Activated naive CD4-positive, alpha-beta T cell treated with anti-CD3 and anti-CD28 coated beads, Interleukin-2, amount 10 ng/mL, durations not matched to agents 7 days and 5 days (primary cell): ENCODE data around the gene NCLN.
"Not testable (repeated sequence)": the region's sequence is repeated elsewhere in the genome, so short reads cannot be mapped to it uniquely, and the experiment has no call there.

Experiments
- CTCF ChIA-PET: fragments of 350-600 bp; sonication (Branson Sonifier 250); formaldehyde crosslinking; loops from one replicate; lab custom pipeline; 2021; ENCODE audit warnings: antibody characterized with exemption; lab: Charles Lee
- DNase-seq: peaks from one replicate; pipeline ENCODE4 v3.0.0-alpha.2; 2020
- H3K27ac Mint-ChIP-seq: one replicate; pipeline ENCODE4 v1.8.0; 2021; ENCODE audit warnings: mild to moderate bottlenecking, moderate library complexity, mixed read lengths
- H3K27me3 Mint-ChIP-seq: one replicate; pipeline ENCODE4 v1.8.0; 2021; ENCODE audit warnings: mild to moderate bottlenecking, mixed read lengths
- H3K36me3 Mint-ChIP-seq: one replicate; pipeline ENCODE4 v1.8.0; 2021; ENCODE audit warnings: mixed read lengths
- H3K4me1 Mint-ChIP-seq: one replicate; pipeline ENCODE4 v1.8.0; 2021; ENCODE audit warnings: mixed read lengths
- H3K4me3 Mint-ChIP-seq: one replicate; pipeline ENCODE4 v1.8.0; 2021; ENCODE audit warnings: mild to moderate bottlenecking, moderate library complexity, mixed read lengths
- H3K9me3 Mint-ChIP-seq: one replicate; pipeline ENCODE4 v1.8.0; 2021; ENCODE audit warnings: mixed read lengths

Gene NCLN

DNA sequence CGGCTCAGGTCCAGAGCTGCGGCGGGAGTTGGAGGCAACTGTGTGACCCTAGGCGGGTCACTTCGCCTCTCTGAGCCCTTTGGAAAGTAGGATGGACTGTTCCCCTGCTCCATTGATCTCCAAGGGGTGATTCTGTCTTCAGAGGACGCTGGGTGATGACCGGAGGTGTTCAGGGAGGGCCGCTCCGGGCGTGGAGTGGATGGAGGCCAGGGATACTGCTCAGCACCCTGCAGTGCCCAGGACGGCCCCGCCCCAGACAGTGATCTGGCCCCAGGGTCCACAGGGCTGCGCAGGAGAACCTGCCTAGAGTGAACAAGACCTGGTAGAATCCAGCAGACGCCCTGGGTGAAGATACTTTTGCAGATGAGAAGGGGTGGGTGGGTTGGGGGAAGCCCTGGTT lies 7.0 kb downstream of the NCLN start:
- no peak for DNase-seq
- Mint-ChIP-seq H3K27me3 (no peaks in the 10 kb centered on the region), H3K36me3 (peaks cover 24% of the 10 kb centered on the region), H3K4me1 (peaks cover 21% of the 10 kb centered on the region), H3K9me3 (no peaks in the 10 kb centered on the region), H3K4me3 (no peak overlapping the region), H3K27ac (no peak overlapping the region)
- CTCF ChIA-PET: no interaction called here

DNA sequence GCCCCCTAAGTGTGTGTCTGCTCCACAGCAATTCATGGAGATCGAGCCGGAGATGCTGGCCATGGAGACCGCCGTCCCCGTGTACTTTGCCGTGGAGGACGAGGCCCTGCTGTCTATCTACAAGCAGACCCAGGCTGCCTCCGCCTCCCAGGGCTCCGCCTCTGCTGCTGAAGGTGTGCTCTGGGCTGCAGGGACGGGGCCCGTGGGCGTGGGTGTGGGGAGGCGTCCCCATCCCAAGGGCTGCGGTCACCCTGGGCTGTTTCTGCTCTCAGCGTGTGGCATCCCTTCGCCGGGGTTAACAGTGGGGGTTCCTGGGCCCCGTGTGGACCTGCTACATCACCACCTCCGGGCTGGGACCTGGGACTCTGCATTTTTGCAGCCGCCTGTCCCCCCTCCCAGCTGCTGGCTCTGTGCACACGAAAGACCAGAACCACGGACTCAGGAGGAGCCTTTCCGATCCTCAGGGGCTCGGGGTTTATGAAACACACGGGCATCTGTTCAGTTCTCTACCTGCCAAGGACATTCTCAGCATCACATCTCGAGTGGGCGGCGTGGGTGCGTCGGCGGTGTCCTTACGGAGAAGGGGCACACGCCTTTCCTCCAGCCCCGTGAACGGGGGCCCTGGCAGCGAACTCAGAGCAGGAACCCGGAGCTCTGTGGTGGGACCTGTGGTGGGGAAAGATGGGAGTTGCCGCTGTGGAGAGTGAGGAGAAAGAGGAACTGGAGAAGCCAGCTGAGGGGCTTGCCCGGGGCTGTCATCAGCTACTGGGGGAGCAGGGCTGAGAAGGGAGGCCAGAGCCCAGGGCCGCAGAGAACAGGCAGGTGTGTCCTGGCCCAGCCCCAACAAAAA lies 7.8 kb downstream of the NCLN start:
- Mint-ChIP-seq H3K4me1 (peaks cover 13% of the 10 kb centered on the region), H3K27ac (no peak overlapping the region), H3K36me3 (peaks cover 19% of the 10 kb centered on the region), H3K4me3 (no peak overlapping the region), H3K9me3 (no peaks in the 10 kb centered on the region), H3K27me3 (no peaks in the 10 kb centered on the region)
- no peak for DNase-seq
- CTCF ChIA-PET: no interaction called here

DNA sequence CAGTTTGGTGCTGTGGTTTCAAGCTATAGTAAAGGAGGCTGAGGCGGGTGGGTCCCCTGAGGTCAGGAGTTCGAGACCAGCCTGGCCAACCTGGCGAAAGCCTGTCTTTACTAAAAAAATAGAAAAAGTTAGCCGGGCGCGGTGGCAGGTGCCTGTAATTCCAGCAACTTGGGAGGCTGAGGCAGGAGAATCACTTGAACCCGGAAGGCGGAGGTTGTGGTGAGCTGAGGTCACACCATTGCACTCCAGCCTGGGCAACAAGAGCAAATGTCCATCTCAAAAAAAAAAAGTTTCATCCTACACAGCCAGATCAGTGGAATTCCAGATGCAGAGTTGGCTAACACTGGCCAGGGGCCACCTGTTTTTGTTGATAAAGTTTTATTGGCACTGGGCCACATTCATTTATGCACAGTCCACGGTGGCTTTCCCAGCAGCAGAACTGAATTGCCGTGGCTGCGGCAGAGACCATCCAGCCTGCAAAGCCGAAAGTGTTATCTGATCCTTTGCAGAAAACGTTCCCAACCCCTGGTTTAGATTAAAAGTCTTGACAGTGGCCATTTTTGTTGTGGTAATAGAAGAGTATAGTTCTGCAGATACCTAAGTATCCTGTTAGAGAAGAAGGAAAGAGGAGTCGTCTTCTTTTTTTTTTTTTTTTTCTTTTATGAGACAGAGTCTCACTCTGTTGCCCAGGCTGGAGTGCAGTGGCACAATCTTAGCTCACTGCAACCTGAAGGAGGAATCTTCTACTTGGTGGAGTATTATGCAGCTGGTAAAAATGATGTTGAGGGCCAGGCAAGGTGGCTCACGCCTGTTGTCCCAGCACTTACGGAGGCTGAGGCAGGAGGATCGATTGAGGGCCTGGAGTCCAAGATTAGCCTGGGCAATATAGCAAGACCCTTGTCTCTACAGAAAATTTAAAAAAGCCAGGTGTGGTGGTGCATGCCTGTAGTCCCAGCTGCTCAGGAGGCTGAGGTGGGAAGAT lies 8.7 kb downstream of the NCLN start:
- peaks cover 19% of the 10 kb centered on the region for H3K36me3 Mint-ChIP-seq
- no peaks in the 10 kb centered on the region for H3K27me3 Mint-ChIP-seq
- H3K9me3 Mint-ChIP-seq: no peaks in the 10 kb centered on the region
- peaks cover 4% of the 10 kb centered on the region for H3K4me1 Mint-ChIP-seq
- CTCF ChIA-PET: no interaction called here
- H3K4me3 Mint-ChIP-seq: no peak overlapping the region
- no peak overlapping the region for H3K27ac Mint-ChIP-seq
- no peak for DNase-seq

DNA sequence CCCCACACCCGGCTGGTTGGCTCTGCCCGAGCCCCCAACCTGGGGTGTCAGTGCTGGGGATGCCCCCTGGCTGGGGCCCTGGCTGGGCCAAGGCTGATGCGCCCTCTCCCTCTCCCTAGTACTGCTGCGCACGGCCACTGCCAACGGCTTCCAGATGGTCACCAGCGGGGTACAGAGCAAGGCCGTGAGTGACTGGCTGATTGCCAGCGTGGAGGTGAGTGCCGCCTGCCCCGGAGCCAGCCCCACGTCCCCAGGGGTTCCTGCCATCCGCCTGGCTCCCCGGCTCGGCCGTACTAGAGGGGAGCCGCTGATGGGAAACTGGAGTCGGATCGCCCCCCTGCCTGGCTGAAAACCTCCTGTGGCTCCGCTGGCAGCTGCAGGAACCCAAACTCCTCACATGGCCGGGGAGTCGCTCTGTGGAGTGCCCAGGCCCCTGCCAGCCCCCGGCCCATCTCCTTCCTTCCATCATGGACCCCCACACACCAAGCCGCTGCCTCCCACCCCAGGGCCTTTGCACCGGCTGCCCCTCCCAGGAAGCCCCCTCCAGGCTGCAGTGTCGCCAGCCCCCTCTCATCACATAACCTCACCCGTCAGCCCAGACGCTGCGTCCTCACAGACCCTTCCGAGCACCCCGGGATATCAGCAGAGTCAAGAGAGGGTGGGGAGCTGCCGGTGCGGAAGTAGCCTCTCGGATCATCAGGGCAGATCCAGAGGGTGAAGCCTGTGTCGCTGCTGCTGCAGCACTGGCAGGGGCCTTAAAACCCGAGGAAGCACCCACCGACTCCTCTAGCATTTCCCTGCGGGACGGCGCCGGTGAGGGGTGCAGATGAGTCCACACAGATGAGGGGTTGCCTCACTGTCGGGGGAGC lies 10.6 kb downstream of the NCLN start:
- no peaks in the 10 kb centered on the region for H3K27me3 Mint-ChIP-seq
- DNase-seq: no peak

DNA sequence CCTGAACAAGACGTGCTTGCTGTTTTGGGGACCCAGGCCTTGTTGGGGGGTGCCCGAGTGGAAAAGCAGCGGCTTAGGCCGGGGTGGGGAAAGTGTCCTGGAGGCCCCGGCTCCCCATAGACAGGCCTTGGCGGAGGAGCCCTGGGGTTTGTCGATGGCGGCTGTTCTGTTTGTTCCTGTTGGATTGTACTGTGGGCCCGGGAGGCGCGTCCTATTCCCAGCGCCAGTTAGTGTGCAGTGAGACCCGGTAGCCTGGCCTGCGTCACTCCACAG lies 11.1 kb downstream of the NCLN start:
- no peaks in the 10 kb centered on the region for H3K4me1 Mint-ChIP-seq
- H3K9me3 Mint-ChIP-seq: no peaks in the 10 kb centered on the region
- H3K4me3 Mint-ChIP-seq: no peak overlapping the region
- H3K36me3 Mint-ChIP-seq: peaks cover 13% of the 10 kb centered on the region
- CTCF ChIA-PET: no interaction called here
- no peak for DNase-seq
- no peaks in the 10 kb centered on the region for H3K27me3 Mint-ChIP-seq
- no peak overlapping the region for H3K27ac Mint-ChIP-seq

More for the DNA sequence above, 10.6 kb downstream of the NCLN start:
- no peaks in the 10 kb centered on the region for H3K4me1 Mint-ChIP-seq
- H3K36me3 Mint-ChIP-seq: peaks cover 15% of the 10 kb centered on the region
- no peak overlapping the region for H3K27ac Mint-ChIP-seq
- no peak overlapping the region for H3K4me3 Mint-ChIP-seq
- no peaks in the 10 kb centered on the region for H3K9me3 Mint-ChIP-seq
- CTCF ChIA-PET: no interaction called here

DNA sequence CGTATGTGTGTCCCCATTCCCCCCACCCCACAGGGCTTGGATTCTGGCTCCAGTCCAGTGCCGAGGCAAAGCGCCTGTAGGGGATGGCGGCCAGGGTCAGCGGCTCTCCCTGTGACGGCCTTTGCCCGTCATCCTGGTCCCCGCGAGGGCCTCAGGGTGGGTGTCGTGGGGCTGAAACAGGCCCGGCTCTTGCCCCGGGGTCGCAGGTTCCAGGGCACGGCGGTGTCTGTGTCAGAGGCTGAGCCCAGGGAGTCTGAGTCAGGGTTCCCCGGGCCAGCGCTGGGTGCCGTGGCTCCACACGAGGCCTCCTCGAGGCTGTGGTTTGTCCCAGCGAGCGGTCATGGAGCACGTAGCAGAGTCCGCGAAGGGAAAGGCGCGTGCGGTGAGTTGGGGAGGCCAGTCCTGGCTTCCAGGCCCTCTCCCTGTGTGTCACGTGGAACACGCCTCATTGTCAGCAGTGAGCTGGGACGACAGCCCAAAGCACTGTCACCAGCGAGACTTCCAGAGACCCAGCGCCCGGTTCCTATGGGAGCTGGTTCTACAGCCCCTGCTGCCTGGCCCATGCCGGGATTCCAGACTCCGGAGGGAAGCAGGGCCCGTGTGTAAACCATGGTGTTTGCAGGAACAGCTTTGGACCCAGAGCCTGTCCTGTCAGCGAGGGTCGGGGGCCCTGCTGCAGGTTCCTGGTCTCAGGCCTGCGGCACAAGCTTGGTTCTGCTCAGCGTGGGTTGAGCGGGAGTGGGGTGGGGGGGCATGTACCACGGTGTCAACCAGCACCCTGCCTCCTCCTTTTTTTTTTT lies 13.4 kb downstream of the NCLN start:
- H3K27me3 Mint-ChIP-seq: no peaks in the 10 kb centered on the region
- no peaks in the 10 kb centered on the region for H3K9me3 Mint-ChIP-seq
- DNase-seq: no peak
- H3K4me1 Mint-ChIP-seq: no peaks in the 10 kb centered on the region
- CTCF ChIA-PET: no interaction called here
- peaks cover 8% of the 10 kb centered on the region for H3K36me3 Mint-ChIP-seq
- no peak overlapping the region for H3K4me3 Mint-ChIP-seq
- no peak overlapping the region for H3K27ac Mint-ChIP-seq

DNA sequence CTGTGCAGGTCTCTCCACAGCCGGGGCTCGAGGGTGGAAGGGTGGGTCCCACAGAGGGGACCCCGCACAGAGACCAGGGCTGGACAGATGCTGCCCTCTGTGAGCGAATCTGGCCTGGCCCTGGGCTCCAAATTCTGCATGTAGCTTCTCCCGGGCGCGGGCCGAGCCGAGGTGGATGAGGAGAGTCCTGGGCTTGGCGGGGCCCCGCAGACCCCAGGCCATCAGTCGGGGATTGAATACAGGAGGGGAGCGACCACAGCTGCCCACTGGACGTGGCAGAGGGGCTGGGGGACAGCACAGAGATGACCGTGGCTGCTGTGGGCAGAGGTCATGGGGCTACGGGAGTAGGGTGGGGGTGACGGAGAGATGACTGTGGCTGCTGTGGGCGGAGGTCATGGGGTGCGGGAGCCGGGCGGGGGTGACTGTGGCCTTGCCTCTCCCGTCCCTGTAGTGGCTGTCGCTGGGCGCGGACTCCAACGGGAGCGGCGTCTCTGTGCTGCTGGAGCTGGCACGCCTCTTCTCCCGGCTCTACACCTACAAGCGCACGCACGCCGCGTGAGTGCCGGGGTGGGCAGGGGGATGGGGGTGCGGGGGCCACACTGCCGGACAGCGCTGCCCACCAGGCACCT lies 15.5 kb downstream of the NCLN start:
- Mint-ChIP-seq H3K36me3 (no peaks in the 10 kb centered on the region), H3K4me1 (no peaks in the 10 kb centered on the region), H3K4me3 (no peak overlapping the region), H3K27me3 (no peaks in the 10 kb centered on the region), H3K9me3 (no peaks in the 10 kb centered on the region), H3K27ac (no peak overlapping the region)
- CTCF ChIA-PET: no interaction called here
- no peak for DNase-seq

DNA sequence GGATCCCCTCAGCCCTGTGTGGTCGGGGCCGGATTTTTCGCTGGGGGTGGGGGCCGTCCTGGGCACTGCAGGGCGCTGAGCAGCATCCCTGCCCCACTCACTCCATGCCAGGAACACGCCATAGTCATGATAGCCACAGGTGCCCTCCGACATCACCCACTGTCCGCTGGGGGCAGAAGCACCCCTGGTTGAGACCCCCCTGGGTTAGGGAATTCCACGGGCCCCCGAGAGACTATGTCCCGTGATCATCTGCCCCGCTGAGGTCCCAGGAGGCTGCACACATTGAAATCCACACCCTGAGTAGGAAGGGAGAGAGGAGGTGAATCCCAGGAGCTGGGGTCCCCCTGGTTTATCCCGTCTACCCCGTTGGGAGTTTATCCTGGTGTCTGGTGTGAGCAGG lies 16.2 kb downstream of the NCLN start:
- DNase-seq: no peak
- Mint-ChIP-seq H3K27ac (no peak overlapping the region), H3K9me3 (no peaks in the 10 kb centered on the region), H3K4me3 (no peak overlapping the region), H3K4me1 (no peaks in the 10 kb centered on the region), H3K36me3 (no peaks in the 10 kb centered on the region), H3K27me3 (no peaks in the 10 kb centered on the region)
- CTCF ChIA-PET: no interaction called here

DNA sequence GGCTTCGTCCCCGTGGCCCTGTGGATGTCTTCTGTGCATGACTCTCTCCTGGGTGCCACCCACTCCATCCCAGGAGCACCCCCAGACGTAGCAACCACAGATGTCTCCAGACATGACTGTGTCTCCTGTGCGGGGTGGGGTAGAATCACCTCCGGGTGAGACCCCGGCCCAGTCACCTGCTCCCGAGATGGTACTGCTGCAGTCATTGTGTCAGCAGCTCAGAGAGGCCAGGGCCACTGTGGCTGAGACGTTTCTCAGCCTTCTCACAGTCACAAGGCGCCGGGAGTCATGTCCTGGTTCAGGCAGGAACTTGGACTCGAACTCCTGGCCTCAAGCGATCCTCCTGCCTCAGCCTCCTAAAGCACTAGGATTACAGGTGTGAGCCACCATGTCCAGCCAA lies 16.6 kb downstream of the NCLN start:
- CTCF ChIA-PET: no interaction called here
- Mint-ChIP-seq H3K27ac (no peak overlapping the region), H3K4me1 (no peaks in the 10 kb centered on the region)

DNA sequence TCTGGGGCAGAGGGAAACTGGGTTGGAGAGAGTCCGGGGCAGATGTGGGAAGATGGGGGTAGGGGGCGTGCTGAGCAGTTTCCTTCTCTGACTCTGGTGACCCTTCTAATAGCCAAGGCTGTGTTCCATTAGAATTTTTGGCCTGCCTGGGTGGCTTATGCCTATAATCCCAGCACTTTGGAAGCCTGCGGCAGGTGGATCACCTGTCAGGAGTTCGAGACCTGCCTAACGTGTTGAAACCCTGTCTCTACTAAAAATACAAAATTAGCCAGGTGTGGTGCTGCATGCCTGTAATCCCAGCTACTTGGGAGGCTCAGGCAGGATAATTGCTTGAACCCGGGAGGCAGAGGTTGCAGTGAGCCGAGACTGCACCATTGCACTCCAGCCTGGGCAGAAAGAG lies 17.2 kb downstream of the NCLN start:
- H3K9me3 Mint-ChIP-seq, H3K27ac Mint-ChIP-seq, H3K4me1 Mint-ChIP-seq, H3K27me3 Mint-ChIP-seq, DNase-seq, CTCF ChIA-PET, H3K4me3 Mint-ChIP-seq, H3K36me3 Mint-ChIP-seq: not testable (repeated sequence)

More for the DNA sequence above, 16.6 kb downstream of the NCLN start:
- Mint-ChIP-seq H3K36me3 (no peaks in the 10 kb centered on the region), H3K27me3 (no peaks in the 10 kb centered on the region), H3K4me3 (no peak overlapping the region), H3K9me3 (no peaks in the 10 kb centered on the region)
- no peak for DNase-seq

DNA sequence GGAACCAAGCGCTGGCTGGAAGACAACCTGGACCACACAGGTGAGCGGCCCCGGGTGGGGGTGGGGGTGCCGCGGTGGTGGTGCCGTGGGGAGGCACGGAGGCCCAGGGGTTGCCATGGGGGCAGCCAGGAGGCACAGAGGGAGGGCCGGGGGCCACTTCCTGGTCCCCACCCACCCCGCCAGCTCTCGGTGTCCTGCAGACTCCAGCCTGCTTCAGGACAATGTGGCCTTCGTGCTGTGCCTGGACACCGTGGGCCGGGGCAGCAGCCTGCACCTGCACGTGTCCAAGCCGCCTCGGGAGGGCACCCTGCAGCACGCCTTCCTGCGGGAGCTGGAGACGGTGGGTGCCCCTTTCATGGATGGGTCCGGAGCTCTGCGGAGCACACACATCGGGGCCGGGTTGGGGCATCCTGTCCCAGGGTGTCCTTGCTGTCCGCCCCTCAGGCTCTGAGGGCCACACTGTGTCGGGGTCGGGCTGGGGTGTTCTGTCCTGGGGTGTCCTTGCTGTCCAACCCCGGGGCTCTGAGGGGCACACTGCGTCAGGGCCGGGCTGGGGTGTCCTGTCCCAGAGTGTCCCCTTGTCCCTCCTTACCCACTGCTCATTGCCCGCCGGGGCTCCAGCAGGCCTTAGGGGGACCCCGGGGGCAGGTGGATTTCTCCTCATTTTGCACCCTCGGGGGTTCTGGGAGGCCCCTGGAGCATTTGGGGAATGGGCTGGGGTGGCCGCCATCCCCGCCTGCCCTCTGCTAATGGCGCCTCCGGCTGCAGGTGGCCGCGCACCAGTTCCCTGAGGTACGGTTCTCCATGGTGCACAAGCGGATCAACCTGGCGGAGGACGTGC lies 18.3 kb downstream of the NCLN start:
- CTCF ChIA-PET: no interaction called here
- H3K4me1 Mint-ChIP-seq: no peaks in the 10 kb centered on the region
- H3K27me3 Mint-ChIP-seq: no peaks in the 10 kb centered on the region
- no peaks in the 10 kb centered on the region for H3K9me3 Mint-ChIP-seq
- H3K27ac Mint-ChIP-seq: no peak overlapping the region
- no peaks in the 10 kb centered on the region for H3K36me3 Mint-ChIP-seq
- H3K4me3 Mint-ChIP-seq: no peak overlapping the region
- no peak for DNase-seq

DNA sequence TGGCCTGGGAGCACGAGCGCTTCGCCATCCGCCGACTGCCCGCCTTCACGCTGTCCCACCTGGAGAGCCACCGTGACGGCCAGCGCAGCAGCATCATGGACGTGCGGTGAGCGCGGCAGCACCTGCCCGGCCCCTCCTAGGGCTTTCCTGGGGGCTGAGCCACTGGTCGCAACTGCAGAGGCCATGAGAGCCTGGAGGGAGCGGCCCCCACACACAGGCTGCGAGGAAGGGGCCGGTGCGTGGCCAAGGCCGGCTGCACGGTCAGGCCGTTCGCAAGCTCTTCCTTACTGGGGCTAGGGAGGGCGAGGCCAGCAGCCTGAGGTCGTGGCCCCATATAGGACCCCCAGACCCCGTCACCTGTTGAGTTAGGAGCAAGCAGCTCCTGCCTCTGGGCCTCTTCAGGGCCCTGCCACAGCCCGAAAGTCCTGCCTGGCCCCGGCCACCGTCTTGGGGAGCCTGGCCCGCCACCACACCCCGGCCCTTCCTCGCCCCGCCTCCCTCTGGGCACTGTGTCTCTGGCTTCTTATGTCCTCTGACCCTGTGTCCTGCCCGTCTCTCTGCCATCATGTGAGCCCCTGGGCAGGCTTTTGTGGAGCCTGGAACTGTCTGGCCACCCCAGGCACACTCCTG lies 19.0 kb downstream of the NCLN start:
- H3K27me3 Mint-ChIP-seq: no peaks in the 10 kb centered on the region
- no peaks in the 10 kb centered on the region for H3K9me3 Mint-ChIP-seq
- no peaks in the 10 kb centered on the region for H3K4me1 Mint-ChIP-seq
- H3K36me3 Mint-ChIP-seq: no peaks in the 10 kb centered on the region
- H3K27ac Mint-ChIP-seq: no peak overlapping the region
- no peak for DNase-seq
- CTCF ChIA-PET: no interaction called here
- no peak overlapping the region for H3K4me3 Mint-ChIP-seq
